Measurements from ENCODE around the gene CALML4. TPM values are rescaled to one million over a fixed set of nuclear protein-coding genes. Genes with fewer than 3 reads are reported as not detected.

CALML4 gene
- total RNA-seq, 2 experiments from 2014 or later = 28.7 to 32.5 TPM

DNA sequence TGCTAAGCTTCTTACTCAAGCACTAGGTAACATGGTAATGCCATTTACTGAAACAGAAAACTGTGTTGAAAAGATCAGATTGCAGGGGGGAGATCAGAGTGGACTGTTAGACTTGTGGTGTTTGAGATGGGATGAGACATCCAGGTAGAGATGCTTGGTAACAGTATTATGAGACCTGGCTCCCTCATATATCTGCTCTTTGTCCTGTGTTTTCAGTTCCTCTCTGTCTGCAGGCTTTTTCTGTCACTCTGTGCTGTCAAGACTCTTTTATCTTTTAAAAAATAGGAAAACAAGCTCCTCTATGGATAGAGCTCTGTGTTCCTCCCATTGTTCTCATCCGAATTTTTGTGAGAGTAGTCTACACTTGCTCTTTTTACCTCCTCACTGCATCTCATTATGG is 48.1 kb downstream of the CALML4 start:
- no peaks in the 10 kb centered on the region for H3K9me2 ChIP-seq (ENCODE audit: insufficient read depth, low read length)
- BruUV-seq (replicated peaks) = no TSS peak
- CTCF ChIA-PET (ENCODE audit: unreplicated experiment) = no interaction called here
- H3K4me1 ChIP-seq (ENCODE audit: insufficient read depth, low read length, poor library complexity, severe bottlenecking) = peaks cover 8% of the 10 kb centered on the region
- TF ChIP-seq EZH2phosphoT487 (IDR thresholded peaks at IDR 0.05; ENCODE audit: borderline replicate concordance, low read depth, low read length) = no peak
- intact Hi-C loops (cut with micrococcal nuclease; ENCODE audit: unreplicated experiment) = no loop called here
- H3K4me3 ChIP-seq (ENCODE audit: low read depth, low read length, poor library complexity, severe bottlenecking) = no peak overlapping the region
- DNase-seq (ENCODE audit: low spot score) = no peak
- no peak overlapping the region for H3K27ac ChIP-seq (ENCODE audit: low read depth, low read length, poor library complexity, severe bottlenecking)
- no peaks in the 10 kb centered on the region for H3K9me3 ChIP-seq (ENCODE audit: low read length)
- H3K36me3 ChIP-seq (ENCODE audit: insufficient read depth, low read length) = peaks cover 79% of the 10 kb centered on the region
- no peak overlapping the region for H3K4me2 ChIP-seq (ENCODE audit: low read length)
- no peaks in the 10 kb centered on the region for H4K20me1 ChIP-seq (ENCODE audit: insufficient read depth, low read length)
- H2AFZ ChIP-seq (ENCODE audit: low read length) = no peak overlapping the region
- POLR2A ChIA-PET = interaction anchor here (1.4 kb wide), 2 partner anchors 11 to 26 kb away, joined by 3 to 4 read pairs; no protein-coding TSS in a partner anchor
- no peaks in the 10 kb centered on the region; the same call in 1 of the 2 replicates for H3K79me2 ChIP-seq (ENCODE audit: insufficient read depth, low read depth, low read length)

DNA sequence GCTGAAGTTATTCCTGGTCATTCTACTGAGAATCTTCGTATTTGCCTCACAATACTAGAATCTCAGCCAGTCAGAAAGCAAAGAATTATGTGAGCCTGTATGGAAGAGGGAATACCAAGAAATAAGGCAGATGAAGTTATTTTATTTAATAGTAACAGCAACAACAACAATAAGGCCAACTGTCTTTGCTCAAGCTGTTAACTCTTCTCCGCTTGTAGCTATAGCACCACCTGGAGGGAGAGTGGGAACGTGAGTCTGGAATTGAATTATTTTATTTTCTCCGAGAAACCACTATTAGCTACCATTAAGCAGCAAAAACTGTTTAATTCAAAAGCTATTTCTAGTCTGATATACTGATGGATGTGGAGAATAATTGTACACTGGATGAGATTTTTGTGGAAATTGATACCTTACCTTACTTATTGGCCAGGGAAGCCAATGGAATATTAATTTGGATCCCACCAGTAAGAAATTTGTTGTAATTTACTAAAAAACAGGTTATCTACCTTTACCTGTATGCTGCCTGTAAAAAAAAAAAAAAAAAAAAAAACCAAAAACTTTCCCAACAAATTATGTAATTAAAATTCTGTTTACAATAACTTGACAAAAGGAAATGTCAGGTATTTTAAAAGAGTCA is 50.1 kb downstream of the CALML4 start:
- Histone ChIP-seq H2AFZ (ENCODE audit: low read length) (no peak overlapping the region), H3K4me1 (ENCODE audit: insufficient read depth, low read length, poor library complexity, severe bottlenecking) (peaks cover 8% of the 10 kb centered on the region), H3K4me3 (ENCODE audit: low read depth, low read length, poor library complexity, severe bottlenecking) (no peak overlapping the region), H3K9me3 (ENCODE audit: low read length) (no peaks in the 10 kb centered on the region), H4K20me1 (ENCODE audit: insufficient read depth, low read length) (no peaks in the 10 kb centered on the region), H3K27ac (ENCODE audit: low read depth, low read length, poor library complexity, severe bottlenecking) (peak overlapping the region; percentile 16), H3K79me2 (ENCODE audit: insufficient read depth, low read depth, low read length) (peaks cover 3% of the 10 kb centered on the region; the same call in 1 of the 2 replicates), H3K9me2 (ENCODE audit: insufficient read depth, low read length) (no peaks in the 10 kb centered on the region), H3K4me2 (ENCODE audit: low read length) (no peak overlapping the region), H3K36me3 (ENCODE audit: insufficient read depth, low read length) (peaks cover 77% of the 10 kb centered on the region)
- peak; percentile 72 for DNase-seq (ENCODE audit: low spot score)
- CTCF ChIA-PET (ENCODE audit: unreplicated experiment) = interaction anchor here (1.1 kb wide), 1 partner anchor 291 kb away, joined by 5 read pairs; no protein-coding TSS in a partner anchor
- POLR2A ChIA-PET = interaction anchor here (0.8 to 1.0 kb wide), 2 partner anchors 9 to 50 kb away, joined by 3 to 4 read pairs; no protein-coding TSS in a partner anchor
- no TSS peak for BruUV-seq (replicated peaks)
- intact Hi-C loops (cut with micrococcal nuclease; ENCODE audit: unreplicated experiment) = loop anchor here (1.0 to 2.0 kb wide), 4 partner anchors 56 to 315 kb away; partner anchors contain the start of genes PIAS1 and RNU6-1
- no peak for TF ChIP-seq EZH2phosphoT487 (IDR thresholded peaks at IDR 0.05; ENCODE audit: borderline replicate concordance, low read depth, low read length)
- TF ChIP-seq, protein P1, sequence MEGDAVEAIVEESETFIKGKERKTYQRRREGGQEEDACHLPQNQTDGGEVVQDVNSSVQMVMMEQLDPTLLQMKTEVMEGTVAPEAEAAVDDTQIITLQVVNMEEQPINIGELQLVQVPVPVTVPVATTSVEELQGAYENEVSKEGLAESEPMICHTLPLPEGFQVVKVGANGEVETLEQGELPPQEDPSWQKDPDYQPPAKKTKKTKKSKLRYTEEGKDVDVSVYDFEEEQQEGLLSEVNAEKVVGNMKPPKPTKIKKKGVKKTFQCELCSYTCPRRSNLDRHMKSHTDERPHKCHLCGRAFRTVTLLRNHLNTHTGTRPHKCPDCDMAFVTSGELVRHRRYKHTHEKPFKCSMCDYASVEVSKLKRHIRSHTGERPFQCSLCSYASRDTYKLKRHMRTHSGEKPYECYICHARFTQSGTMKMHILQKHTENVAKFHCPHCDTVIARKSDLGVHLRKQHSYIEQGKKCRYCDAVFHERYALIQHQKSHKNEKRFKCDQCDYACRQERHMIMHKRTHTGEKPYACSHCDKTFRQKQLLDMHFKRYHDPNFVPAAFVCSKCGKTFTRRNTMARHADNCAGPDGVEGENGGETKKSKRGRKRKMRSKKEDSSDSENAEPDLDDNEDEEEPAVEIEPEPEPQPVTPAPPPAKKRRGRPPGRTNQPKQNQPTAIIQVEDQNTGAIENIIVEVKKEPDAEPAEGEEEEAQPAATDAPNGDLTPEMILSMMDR (conservative IDR thresholded peaks at IDR 0.05; ENCODE audit: low read length) = peak; percentile 96

DNA sequence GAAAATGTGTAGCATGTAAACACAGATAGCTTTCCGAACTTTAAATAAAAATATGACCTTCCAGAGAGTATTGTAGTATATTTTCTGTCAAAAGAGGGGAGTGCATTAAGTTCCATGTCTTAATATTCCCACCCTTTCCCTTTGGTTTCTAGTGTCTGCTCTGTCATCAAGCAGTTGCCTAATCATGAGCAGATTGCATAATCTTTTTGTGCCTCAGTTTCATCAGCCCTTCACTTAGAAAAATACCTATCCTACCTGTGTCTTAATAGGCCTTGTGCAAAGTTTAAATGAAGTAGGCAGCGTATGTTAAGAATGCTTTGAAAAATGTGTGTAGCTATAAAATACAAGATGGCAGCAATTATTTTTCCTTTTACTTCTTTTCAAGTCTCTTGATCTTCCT is 52.8 kb downstream of the CALML4 start:
- Histone ChIP-seq H2AFZ (ENCODE audit: low read length) (no peak overlapping the region), H3K4me3 (ENCODE audit: low read depth, low read length, poor library complexity, severe bottlenecking) (no peak overlapping the region), H3K9me3 (ENCODE audit: low read length) (no peaks in the 10 kb centered on the region), H3K9me2 (ENCODE audit: insufficient read depth, low read length) (no peaks in the 10 kb centered on the region), H3K4me2 (ENCODE audit: low read length) (no peak overlapping the region), H3K4me1 (ENCODE audit: insufficient read depth, low read length, poor library complexity, severe bottlenecking) (peaks cover 8% of the 10 kb centered on the region), H4K20me1 (ENCODE audit: insufficient read depth, low read length) (no peaks in the 10 kb centered on the region), H3K79me2 (ENCODE audit: insufficient read depth, low read depth, low read length) (peaks cover 8% of the 10 kb centered on the region; the same call in 1 of the 2 replicates), H3K36me3 (ENCODE audit: insufficient read depth, low read length) (peaks cover 69% of the 10 kb centered on the region), H3K27ac (ENCODE audit: low read depth, low read length, poor library complexity, severe bottlenecking) (no peak overlapping the region)
- CTCF ChIA-PET (ENCODE audit: unreplicated experiment) = no interaction called here
- TF ChIP-seq EZH2phosphoT487 (IDR thresholded peaks at IDR 0.05; ENCODE audit: borderline replicate concordance, low read depth, low read length) = no peak
- TF ChIP-seq, protein P1 (conservative IDR thresholded peaks at IDR 0.05; ENCODE audit: low read length) = no peak
- no peak for DNase-seq (ENCODE audit: low spot score)
- BruUV-seq (replicated peaks) = no TSS peak
- POLR2A ChIA-PET = interaction anchor here (0.6 to 1.2 kb wide), 4 partner anchors 10 to 228 kb away, joined by 3 to 4 read pairs (median 3); no protein-coding TSS in a partner anchor
- intact Hi-C loops (cut with micrococcal nuclease; ENCODE audit: unreplicated experiment) = no loop called here

Data from OCI-LY7 (cell line).